HG03558 (cell line): ENCODE measurements around the gene NELL1.

Source experiments
- ATAC-seq: cut with Tn5 transposase; IDR thresholded peaks from one replicate; pipeline ENCODE4 v1.9.1; 2021; ENCODE audit warnings: moderate number of reproducible peaks; ENCODE audit not compliant: unreplicated experiment; ENCODE audit errors: extremely low read depth

Gene NELL1

GRCh38 chr11:21501245-21501644, 831.9 kb downstream of the NELL1 start:
- no peak for ATAC-seq

GRCh38 chr11:21505070-21505469, 835.7 kb downstream of the NELL1 start:
- ATAC-seq, result no peak

- no peak for ATAC-seq
Measured at GRCh38 chr11:21511835-21512440, 842.6 kb downstream of the NELL1 start.

GRCh38 chr11:21514316-21514715, 844.9 kb downstream of the NELL1 start:
- ATAC-seq, result no peak

- no peak for ATAC-seq
Measured at GRCh38 chr11:21520244-21520643, 850.9 kb downstream of the NELL1 start.

GRCh38 chr11:21529187-21529586, 859.8 kb downstream of the NELL1 start:
- no peak for ATAC-seq

GRCh38 chr11:21534288-21534687, 864.9 kb downstream of the NELL1 start:
- no peak for ATAC-seq

GRCh38 chr11:21537980-21538379, 868.6 kb downstream of the NELL1 start:
- ATAC-seq, result no peak

- no peak for ATAC-seq
Measured at GRCh38 chr11:21541187-21541751, 871.9 kb downstream of the NELL1 start.

GRCh38 chr11:21543901-21544300, 874.5 kb downstream of the NELL1 start:
- ATAC-seq, result no peak

- no peak for ATAC-seq
Measured at GRCh38 chr11:21545699-21546098, 876.3 kb downstream of the NELL1 start.

- ATAC-seq, result no peak
Measured at GRCh38 chr11:21546703-21547102, 877.3 kb downstream of the NELL1 start.

- ATAC-seq, result no peak
Measured at GRCh38 chr11:21552911-21553310, 883.5 kb downstream of the NELL1 start.

GRCh38 chr11:21553795-21554194, 884.4 kb downstream of the NELL1 start:
- ATAC-seq, result no peak

- no peak for ATAC-seq
Measured at GRCh38 chr11:21554284-21554683, 884.9 kb downstream of the NELL1 start.

GRCh38 chr11:21556926-21557325, 887.5 kb downstream of the NELL1 start:
- ATAC-seq, result no peak

- ATAC-seq, result no peak
Measured at GRCh38 chr11:21560466-21560975, 891.1 kb downstream of the NELL1 start.

GRCh38 chr11:21561581-21561980, 892.2 kb downstream of the NELL1 start:
- no peak for ATAC-seq

GRCh38 chr11:21564095-21564494, 894.7 kb downstream of the NELL1 start:
- no peak for ATAC-seq

- no peak for ATAC-seq
Measured at GRCh38 chr11:21564833-21565682, 895.7 kb downstream of the NELL1 start.

- no peak for ATAC-seq
Measured at GRCh38 chr11:21566521-21567117, 897.2 kb downstream of the NELL1 start.
